Measurements from ENCODE around the gene TAL1.

DNA sequence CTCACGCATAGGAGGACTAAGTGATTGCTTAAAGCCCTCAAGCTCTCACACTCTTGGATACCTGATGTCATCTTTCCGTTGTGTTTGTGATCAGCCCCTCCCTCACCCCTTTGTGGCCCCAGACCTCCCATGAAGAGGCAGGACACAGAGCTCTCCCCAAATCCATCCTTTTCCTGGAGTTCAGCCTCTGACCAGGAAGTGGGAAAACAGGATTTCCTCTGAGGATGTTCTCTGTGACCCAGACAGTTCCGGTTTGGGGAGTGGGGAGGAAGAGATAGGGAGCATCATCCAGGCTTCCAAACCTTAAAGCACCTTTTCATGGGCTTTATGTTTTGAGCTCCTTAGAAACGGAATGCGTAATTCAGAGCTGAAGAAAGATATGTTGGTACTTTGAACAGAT, 11.9 kb upstream of the TAL1 start:
- no peak for TF ChIP-seq CTCF (IDR thresholded peaks at IDR 0.05)
- TF ChIP-seq POLR2A (IDR thresholded peaks at IDR 0.05): no peak

All from tibial nerve (tissue), 3 donors.